Activated naive CD8-positive, alpha-beta T cell treated with anti-CD3 and anti-CD28 coated beads, Interleukin-2, amount 50 U/mL, for 16 hours (primary cell): ENCODE measurements around the gene CAPRIN2.
A peak's percentile ranks its signal among the peaks of the same experiment; 100 is the strongest.

Experiments
- DNase-seq: peaks from one replicate; pipeline ENCODE4 v3.0.0-alpha.2; 2020; ENCODE audit warnings: low read depth, low spot score

CAPRIN2 gene, protein sequence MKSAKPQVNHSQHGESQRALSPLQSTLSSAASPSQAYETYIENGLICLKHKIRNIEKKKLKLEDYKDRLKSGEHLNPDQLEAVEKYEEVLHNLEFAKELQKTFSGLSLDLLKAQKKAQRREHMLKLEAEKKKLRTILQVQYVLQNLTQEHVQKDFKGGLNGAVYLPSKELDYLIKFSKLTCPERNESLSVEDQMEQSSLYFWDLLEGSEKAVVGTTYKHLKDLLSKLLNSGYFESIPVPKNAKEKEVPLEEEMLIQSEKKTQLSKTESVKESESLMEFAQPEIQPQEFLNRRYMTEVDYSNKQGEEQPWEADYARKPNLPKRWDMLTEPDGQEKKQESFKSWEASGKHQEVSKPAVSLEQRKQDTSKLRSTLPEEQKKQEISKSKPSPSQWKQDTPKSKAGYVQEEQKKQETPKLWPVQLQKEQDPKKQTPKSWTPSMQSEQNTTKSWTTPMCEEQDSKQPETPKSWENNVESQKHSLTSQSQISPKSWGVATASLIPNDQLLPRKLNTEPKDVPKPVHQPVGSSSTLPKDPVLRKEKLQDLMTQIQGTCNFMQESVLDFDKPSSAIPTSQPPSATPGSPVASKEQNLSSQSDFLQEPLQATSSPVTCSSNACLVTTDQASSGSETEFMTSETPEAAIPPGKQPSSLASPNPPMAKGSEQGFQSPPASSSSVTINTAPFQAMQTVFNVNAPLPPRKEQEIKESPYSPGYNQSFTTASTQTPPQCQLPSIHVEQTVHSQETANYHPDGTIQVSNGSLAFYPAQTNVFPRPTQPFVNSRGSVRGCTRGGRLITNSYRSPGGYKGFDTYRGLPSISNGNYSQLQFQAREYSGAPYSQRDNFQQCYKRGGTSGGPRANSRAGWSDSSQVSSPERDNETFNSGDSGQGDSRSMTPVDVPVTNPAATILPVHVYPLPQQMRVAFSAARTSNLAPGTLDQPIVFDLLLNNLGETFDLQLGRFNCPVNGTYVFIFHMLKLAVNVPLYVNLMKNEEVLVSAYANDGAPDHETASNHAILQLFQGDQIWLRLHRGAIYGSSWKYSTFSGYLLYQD

GRCh38 chr12:30754750-30755394 is at the start of gene CAPRIN2:
Gene CAPRIN2, minus strand, starts transcription at chr12:30754951. Its CDS starts 1,431 bp downstream, at chr12:30753520.
- peak; percentile 85 for DNase-seq

DNA sequence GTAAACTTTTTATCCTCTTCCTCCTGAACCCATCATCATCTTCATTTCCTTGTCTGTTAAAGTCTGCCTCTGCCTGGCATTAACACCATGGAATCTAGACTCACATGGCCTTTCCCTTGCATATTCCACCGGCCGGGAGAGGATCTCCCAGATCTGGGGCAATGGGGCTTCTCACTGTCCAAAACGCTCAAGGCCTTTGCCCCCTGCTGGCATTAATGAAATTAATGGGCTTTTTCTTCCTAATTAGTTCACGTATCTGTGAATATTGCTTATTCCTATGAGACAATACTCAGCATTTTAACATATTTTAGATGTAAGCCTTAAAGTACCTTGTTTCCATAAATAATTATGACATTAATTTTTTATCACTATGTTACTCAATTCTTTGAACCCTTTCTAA is 42.9 kb upstream of the CAPRIN2 start:
- no peak for DNase-seq

GRCh38 chr12:30796891-30797371 is 42.2 kb upstream of the CAPRIN2 start:
- no peak for DNase-seq

DNA sequence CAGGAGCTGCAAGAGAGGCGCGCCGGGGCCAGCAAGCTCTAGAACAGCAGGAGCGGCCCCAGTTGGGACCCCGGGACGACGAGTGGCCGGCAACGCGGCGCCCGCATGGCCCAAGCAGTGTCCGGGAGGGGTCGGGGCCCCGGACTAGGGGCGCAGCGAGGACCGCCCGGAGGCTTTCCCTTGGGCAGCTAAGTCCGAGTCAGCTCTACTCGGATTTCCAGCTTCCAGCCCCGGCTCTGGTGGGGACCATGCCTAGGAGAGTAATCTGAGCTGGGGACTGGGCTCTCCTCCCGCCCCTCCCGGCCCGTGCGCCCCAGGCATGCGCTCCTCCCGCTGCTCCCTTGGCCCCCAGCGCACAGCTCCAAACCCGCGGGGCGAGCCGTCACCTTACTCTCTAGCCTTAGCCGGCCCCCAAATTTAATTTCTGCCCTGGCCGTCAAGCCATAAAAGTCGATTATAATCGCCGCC is 41.6 kb upstream of the CAPRIN2 start:
- no peak for DNase-seq

DNA sequence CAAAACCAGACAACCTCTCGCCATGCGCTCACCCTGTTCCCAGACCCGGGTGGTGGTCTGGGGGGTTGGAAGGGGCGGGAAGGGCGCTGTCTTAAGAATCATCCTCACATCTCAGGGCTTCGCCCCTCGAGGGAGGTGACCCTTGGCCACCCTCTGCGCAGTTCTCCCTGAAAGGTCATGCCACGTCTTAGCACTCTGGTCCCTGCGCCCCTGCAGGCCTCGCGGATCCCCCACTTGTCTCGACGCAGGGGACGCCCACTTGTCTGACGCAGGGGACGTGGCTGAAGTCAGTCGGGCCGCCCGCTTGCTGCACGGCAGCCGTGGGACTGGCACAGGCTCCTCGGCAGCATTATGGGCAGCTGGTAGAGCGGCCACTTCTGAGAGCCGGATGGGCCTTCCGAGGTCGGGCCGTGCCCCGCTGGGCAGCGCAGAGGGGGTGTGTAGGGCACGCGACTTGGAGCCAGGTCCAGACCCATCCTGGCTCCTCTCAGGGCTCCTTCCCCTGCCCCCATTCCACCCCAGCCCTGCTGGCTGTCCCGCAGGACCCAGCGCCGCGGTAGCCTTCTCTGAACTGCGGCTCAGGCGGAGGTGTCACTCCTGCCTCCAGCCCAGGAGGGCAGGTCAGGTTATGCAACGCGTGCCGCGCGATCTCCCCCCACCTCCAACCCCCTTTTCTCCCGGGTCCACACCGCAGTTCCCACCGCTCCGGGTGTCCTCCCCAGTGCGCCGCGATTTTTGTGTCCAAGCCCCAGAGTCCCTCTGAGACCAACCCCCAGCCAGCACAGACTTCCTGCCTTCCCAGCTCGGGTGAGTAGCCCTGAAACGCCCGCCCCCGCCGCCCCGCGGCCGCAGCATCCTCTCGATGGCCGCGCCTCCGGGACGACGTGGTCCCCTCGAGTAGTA is 40.9 kb upstream of the CAPRIN2 start:
- no peak for DNase-seq

GRCh38 chr12:30794591-30795409 is 40.0 kb upstream of the CAPRIN2 start:
- DNase-seq, result no peak

- no peak for DNase-seq
Observed at GRCh38 chr12:30794020-30794419, 39.3 kb upstream of the CAPRIN2 start.

DNA sequence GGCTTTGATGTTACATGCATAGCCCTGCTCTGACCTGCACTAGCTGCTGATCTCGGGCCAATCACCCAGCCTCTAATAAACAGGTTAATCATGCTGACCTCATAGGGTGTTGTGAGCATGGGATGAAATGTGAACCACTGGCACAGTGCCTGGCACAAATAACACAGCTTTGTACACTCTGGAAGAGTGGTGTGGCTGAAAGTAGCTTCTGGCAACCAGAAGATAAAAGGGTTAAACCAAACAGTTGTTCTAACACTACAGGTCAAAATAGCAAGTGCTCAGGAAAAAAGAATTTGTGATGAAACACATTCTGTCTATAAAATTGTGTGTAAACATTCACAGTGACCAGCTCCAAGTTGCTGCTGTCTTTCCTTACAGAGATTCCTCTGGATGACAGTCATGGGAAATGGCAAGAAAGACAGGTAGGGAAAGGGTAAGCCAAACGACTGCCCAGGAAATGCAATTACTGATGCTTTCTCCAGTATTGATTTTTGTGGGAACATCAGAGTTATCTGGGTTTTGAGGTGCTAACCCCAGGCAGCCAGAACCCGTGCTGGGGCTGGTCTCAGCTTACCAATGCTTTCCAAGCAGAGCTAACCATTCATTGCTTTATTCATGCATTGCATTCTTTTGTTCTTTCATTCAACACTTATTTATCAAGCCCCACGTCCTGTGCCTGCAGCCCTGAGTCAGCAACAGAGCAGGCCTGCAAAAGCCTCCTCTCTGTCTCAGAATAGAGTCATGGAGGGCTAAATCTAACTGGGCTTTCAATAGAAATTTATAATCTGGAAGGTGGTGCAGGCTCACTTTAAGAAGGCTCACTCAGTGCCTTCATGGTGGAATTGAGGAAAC is 38.1 kb upstream of the CAPRIN2 start:
- DNase-seq, result no peak

DNA sequence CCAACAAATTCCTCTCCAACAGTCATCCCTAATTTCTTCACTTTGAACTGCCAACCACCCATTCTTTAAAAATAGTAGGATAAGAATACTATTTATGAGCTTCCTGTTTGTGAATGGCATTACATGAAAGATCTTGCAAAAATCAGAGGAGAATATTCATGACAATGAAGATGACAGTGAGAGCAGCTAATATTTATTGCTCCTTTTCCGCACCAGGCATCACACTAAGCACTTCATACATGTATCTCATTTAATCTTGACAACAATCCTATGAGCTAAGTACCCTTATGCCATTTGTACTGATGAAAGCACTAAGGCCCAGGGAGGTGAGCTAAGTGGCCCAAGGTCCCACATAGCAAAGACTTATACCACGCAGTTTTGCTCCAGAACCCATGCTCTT is 37.3 kb upstream of the CAPRIN2 start:
- no peak for DNase-seq

- DNase-seq, result no peak
Observed at GRCh38 chr12:30788754-30789153, 34.0 kb upstream of the CAPRIN2 start.

DNA sequence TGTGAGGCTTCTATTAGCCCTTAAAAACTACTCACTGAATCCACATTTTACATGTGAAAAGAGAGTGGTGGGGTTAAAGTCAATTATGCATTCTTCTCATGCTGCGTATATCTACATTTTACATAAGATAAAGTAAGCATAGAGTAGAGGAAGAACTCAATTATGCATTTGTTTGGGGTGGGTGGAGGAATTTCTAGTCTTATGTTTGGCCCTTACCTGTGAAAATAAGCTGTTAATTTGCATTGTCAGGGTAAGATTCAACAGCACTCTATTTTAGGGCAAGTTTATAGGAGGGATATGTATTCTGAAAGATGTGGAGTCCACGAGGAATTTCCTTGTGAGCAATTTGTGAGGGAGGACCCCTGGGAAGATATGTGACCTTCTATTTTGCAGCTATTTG is 30.9 kb upstream of the CAPRIN2 start:
- DNase-seq, result no peak

DNA sequence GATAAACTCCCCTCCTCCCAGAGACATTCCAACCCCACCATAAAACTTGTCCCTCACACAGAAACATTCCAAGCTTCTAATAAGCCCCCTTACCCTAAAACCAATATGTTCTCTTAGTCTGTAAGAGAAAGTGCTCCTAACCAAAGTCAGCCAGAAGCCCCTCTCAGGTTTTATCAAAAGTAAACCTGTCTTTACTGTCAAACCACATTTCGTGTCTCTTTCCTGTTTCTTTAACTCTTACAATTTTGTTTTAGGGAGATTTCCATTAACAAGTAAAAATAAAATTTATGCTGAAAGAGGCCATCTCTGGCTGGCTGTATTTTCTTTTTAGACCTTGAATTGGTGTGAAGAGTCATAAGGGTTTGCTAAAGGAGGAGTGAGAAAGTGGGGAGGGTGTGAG is 29.8 kb upstream of the CAPRIN2 start:
- DNase-seq, result no peak

GRCh38 chr12:30783946-30784345 is 29.2 kb upstream of the CAPRIN2 start:
- no peak for DNase-seq

DNA sequence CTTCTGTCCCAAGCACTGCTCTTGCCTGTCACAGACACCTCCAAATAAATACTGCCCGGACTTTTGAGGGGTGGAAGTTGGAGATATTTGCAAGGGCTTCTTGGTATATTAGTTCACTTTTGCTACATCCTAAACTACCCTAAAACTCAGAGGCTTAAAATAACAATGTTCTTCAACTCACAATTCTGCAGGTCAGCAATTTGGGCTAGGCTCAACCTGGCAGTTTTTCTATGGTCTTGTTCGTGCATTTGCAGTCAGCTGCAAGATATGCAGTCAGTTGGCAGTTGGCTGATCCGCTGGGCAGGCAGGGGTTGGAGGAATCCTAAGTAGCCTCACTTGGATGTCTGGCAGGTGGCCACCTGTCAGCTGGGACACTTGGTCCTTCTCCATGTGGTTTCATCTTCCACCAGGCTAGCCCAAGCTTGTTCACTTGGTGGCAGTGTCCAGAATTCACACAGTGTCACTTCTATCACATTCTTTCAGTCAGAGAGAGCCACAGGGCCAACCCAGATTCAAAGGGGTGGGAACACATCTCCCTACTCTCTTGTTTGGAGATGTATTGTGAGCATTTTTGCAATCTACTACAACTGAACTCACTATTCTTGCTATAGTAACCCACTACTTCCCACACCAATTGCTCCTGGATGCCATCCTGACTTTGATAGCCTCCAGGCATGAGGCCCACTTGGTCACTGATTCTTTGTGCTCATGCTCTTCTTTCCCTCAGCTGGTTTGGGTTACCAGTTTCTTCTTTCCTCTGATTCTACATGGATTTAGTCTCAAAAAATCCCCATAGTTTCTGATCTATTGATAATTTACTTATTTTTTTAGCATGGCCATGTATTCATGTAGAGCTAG is 27.8 kb upstream of the CAPRIN2 start:
- no peak for DNase-seq

DNA sequence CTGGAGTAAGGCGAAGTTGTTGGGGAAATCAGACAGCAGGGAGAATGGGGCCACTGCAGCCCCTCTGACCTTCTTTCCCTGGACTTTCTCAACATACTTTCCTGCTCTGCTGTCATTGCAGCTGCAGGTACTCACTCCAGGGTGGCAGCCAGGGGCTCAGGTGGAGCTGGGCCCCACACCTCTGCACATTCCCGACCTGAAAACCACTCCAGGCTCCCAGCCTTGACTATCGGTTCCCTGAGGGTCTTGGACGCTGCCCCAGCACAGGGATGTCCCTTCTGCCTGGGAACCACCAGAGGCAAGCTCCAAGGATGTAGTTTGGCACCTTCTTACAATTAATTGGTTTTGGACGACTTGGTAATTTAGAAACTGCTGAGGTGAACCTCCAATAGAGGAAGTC is 24.8 kb upstream of the CAPRIN2 start:
- no peak for DNase-seq

DNA sequence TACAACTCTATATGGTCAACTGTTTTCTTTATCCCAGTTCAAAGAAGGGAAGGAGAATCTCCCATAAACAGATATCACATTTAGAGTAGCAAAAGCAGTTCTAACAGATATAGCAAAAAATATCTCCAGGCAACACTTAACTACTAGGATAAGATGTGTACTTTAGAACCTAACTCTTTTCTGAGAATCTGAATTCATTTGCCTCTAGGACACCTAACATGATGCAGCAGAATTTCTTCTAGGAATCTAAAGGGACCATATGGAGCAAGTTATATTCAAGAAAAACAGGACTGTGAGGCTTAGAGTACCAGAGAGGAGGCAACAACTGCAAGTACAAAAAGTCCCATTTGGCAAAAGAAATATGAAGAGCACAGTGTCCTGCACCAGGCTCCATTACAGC is 24.4 kb upstream of the CAPRIN2 start:
- no peak for DNase-seq

DNA sequence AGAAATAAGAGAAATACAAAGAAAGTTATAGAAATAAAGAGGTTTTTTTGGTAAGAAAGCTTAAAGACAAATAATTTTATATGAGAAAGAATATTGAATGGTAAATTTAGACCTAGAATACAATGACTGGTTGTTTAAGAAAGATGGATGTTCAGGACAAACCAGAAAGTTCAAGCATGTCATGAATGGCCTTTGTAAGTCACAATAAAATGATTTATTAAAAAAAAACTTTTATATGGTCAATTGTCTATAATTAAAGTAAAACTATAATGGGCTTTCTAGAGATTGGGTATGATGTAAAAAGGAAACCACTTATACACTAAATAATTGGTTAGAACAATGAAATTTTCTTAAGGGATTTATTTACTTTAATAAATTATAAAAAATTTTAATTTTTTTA is 19.8 kb upstream of the CAPRIN2 start:
- no peak for DNase-seq

DNA sequence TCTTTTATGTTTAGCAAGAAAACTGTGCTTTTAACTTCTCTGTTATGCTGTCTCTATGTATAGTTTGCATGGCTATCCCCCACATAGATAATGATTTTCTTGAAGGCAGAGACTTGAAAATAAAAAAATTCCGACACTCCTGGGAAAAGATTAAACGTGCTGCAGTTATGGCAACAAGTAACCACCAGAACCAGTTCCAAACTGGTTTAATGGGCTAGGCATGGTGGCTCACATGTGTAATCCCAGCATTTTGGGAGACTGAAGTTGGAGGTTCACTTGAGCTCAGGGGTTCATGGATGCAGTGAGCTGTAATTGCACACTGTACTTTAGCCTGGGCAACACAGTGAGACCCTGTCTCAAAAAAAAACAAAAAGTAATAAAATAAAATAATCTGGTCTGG is 15.1 kb upstream of the CAPRIN2 start:
- no peak for DNase-seq
